Myocyte (in vitro differentiated cells): Measurements from ENCODE around the gene TRIM41. TPM values are rescaled to one million over a fixed set of nuclear protein-coding genes. Genes with fewer than 3 reads are reported as not detected.
A peak's percentile ranks its signal among the peaks of the same experiment; 100 is the strongest.
"Not testable (repeated sequence)": the region's sequence is repeated elsewhere in the genome, so short reads cannot be mapped to it uniquely, and the experiment has no call there.

Experiments used
- DNase-seq: peaks from one replicate; pipeline ENCODE4 v3.0.0-alpha.2; 2012; ENCODE audit warnings: low read depth
- total RNA-seq: library from RNA; depleted of rRNA; stranded (reverse); fragments of >200 nt; gene quantifications from 2 replicates; pipeline ENCODE4 v1.2.3, GENCODE V29; 2014

TRIM41 gene
- total RNA-seq, 1 donor from 2014 or later: 13.8 TPM

DNA sequence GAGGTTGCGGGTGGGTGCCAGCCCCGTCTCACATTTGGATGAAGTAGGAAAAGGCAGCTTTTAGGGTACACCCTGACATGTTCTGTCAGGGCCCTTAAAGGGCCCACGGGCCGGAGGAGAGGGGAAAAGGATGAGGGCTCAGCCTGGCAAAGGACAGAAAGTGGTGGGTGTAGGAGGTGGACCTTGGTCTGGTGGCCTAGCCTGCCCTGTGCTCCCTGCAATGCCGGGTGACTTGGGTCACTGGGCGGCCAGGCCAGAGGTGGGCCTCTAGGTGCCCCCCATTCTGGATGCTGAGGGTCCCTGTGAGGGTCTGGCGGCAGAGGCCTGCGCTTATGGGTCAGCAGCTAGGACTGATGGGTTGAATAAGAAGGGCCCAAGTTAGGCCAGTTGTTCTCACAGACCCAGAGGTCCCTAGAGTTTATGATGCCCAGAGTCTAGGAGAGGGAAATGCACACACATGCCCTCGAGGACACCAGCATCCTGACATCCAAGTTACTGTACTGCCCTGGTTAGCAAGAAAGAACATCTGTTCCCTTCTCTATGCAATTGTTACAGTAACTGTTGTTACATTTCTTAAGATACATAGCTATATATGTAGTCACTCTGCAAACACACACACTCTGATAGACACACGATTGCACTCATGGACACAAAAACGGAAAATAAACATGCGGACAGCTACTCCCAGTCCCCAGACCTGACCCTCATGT is 30.6 kb upstream of the TRIM41 start:
- DNase-seq: no peak

DNA sequence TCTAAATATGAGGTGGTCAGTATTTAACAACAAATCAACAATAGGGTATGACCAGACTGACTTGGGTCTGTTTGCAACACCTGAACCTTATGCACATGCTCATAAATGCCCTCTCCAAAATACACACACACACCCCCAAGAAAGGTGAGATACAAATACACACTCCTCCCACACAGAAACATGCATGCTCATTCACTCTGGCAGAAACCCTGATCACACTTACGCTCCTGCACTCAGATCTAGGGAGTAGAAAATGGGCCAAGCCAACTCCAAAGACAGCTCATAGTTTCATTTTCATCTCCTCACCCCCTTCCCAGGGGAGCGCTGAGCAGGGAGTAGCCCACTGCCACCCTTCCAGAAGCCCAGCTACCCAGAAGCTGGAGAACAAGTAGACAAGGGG is 29.4 kb upstream of the TRIM41 start:
- DNase-seq: no peak

DNA sequence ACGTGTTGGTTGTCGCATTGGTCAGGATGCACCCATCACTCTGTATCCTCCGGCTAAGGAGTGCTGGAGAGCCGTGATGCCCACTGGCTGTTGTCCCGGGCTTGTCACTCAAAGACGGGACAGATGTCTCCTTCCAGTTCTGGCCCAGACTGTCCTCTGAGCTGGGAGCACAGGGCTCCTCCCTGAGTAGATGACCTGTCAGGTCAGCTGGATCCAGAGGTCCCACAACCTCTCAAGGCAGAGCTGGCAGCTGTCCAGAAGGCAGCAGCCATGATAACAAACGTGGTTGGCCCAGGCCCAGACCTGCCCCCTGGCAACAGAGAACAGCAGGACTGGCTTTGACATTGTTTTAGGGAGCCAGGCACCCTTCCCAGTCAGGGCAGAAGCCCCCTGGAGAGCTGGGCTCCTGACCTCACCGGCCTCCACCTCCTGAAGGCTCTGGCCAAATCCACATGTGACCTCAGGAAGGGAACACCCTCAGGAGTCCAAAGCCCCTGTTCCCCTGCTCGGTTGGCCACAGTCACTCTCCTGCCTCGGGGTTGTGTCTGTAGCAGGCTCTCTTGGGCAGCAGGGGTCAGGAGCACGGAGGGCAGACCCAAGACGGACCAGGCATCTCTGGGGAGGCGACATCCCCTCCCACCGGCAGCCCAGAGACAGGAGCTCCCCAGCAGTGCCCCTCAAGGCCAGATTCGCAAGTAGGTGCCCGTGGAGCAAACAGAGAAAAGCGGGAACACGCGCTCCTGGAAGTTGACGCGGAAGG is 28.4 kb upstream of the TRIM41 start:
- no peak for DNase-seq

DNA sequence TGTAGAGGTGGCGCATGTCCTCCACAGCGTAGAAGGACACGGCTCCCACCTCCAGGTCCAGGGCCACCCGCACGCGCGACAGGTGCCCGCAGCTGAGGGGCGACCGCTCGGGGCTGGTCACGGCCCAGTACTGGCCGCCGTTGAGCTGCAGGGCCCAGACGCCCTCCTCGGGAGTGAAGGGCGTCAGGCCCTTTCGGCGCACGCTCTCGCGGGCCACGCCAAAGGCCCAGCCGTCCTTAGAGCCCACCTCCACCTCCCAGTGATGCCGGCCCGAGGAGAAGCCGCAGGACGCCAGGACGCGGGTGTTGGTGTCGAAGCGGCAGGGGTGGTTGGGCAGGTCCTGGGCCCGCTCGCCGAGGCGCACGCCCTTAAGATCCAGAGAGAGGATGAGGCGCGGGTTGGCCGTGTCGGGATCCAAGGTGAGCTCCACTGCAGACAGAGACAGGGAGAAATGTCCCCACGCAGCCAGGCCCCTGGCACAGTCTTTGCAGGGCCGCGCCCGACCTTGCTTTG is 27.8 kb upstream of the TRIM41 start:
- DNase-seq: no peak

DNA sequence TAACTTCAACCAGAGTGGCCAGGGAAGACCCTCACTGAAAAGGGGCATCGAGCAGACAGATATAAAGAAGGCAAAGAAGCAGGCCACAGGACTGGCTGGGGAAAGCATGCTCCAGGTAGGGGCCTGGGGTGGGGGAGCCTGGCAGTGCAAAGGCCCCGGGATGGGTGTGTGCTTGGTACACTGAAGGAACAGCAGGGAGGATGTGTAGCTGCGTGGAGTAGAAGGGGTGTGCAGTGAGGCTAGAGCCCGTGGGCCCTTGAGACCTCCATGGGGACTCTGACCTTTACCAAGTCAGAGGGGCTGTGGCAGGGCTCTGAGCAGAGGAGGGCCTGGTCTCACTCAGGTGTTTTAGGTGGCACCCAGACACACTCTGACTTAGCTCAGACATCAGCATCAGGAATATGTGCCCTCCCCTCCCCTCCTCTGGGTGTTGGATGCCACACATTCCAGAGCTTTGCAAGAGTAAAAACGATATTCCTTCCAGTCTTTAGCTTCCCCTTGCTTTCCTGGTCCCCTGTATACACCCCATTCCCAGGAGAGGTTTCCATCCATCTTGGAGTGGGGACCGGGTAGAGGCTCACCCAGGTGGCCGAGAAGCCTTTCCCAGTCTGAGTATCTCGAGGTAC is 25.6 kb upstream of the TRIM41 start:
- no peak for DNase-seq

DNA sequence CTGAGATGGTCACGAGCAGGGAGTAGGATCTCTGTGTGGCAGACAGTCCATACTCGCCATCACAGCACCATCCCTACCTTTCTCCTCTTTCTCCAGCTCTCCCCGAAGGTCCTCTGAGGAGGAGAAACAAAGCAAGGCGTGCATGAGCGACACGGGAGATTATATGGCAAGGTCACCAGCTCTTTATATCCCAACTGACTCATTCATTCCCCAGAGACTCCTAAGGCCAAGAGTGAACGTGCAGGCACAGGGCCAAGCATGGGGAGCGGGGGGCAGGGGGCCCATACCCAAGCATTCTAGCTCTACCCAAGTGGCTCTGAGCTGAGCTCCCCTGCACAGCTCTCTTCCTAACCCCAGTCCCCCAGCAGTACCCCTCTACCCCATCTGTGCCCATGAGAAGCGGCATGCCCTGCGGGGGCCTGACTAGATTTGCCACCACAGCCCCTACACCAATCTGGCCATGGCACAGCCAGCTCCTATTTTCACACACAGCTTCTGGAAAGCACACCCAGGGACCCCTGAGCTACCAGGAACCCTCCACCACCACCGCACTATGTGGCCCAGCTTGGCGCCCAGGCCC is 24.9 kb upstream of the TRIM41 start:
- DNase-seq: no peak

DNA sequence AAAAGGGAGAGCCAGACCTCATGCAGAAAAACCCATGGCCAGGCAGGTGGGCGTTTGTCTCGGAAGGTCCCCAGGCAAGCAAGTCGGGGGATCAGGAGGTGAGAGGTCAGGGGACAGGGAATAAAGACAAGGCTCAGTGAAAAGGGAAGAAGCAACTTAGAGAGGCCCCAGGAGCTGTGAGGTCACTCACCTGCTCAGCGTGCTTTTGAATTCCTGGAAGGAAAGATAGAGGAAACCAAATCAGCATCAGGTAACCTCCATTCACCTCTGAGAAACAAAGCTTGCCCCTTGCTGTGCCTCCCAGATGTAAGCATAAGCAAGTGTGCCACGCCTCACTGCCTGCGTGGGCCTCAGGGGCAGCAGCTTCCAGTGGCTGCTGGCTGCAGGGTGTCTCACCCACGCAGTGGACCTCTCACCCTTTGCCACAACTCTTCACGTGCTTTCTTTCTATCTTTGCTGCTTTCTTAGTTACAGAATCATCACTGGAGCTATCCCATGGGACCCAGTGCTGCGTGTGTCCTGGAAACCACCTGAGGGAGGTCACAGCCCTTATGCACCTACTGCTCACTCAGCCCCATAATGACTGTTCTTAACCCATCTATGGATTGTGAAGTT is 24.1 kb upstream of the TRIM41 start:
- DNase-seq: no peak

DNA sequence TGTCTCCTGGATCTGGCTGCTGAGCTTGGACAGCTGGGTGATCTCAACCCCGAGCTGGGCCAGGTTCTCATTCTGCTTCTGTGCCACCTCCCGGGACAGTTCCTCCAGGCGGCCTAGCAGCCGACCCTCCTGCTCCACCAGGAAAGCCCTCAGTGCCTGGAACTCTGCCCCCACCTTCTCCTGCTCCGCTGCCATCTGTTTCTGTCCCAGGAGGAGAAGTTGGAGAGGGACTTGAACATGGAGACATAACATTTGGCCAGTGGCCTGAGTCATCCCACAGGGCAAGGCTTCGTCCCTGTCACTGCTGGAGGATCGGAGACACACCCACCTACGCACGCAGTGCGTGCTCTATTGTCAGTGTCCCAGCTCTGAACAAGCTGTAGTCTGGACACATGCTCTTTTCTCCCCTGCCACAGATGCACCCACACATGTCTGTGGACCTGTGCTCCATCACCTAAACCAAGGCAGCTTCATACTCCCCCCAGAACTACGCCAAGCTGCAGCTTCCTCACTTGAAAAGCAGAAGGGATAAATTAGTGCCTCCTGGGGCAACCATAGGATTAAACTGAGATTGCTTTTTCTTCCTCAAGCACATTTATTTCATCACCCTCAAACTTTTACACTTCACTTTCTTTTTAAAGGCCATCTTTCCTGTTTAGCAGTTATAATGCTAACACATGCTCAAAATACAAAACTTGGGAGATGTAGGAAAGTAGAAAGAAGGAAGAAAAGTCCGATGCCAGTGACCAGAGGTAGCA is 23.0 kb upstream of the TRIM41 start:
- DNase-seq: no peak

DNA sequence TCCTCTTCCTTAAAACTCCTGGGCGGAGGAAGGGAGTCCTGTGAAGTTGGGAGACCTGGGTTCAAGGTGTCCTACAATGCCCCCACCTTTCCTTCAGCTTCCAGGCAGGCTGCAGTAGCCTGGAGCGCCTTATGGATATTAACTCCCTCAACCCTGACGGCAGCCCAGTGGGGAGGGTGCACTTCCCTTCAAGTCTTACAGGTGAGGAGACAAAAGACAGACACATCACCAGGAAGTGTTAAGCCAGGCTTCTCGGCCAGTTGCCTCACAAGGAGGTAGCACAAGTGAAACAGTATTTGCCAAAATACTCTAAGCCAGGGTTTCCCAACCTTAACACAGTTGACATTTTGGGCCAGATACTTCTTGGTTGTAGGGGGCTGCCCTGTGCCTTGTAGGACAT is 22.3 kb upstream of the TRIM41 start:
- DNase-seq: no peak

DNA sequence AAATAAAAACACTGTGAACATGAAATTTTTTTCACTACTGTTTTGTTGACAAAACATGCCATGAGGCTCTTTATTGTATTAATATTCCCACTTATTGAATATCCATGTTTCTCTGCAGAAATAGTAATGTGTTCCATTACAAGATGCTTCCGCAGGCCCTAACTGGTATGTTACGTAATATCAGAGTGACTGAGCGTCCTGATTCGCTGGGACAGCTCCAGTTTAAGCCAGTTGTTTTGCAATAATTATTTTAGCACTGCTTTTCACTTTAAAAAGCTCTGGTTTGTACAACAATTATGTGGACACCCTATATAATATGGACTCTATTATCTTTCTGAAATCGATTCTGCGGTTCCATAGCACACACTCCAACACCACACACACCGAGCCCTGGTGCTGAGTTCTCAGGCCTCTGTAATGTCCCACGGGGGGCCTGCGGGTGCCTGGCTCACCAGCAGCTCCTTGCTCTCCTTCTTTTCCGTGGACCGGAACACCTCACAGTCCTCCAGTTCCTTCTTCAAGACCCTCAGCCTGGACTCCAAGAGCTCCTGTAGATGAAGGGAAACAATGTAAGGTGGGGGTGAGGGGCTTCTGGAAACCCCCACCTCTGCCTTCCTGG is 19.9 kb upstream of the TRIM41 start:
- DNase-seq: no peak

DNA sequence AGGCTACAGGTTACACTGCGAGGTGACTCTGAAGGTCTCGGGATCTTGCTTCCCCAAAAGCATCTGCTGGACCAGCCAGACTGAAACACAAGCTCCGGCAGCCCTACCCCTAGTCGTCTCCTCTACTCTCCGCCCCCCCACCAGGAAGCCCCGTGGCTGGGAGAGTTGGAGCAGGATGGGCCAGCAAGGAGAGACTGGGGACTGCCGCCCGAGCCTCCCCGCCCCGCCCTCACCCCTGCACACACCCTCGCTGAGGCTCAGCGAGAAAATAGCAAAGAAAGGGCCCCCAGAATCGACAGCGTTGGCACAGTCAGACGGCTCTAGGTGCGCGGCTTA is 19.3 kb upstream of the TRIM41 start:
- no peak for DNase-seq

DNA sequence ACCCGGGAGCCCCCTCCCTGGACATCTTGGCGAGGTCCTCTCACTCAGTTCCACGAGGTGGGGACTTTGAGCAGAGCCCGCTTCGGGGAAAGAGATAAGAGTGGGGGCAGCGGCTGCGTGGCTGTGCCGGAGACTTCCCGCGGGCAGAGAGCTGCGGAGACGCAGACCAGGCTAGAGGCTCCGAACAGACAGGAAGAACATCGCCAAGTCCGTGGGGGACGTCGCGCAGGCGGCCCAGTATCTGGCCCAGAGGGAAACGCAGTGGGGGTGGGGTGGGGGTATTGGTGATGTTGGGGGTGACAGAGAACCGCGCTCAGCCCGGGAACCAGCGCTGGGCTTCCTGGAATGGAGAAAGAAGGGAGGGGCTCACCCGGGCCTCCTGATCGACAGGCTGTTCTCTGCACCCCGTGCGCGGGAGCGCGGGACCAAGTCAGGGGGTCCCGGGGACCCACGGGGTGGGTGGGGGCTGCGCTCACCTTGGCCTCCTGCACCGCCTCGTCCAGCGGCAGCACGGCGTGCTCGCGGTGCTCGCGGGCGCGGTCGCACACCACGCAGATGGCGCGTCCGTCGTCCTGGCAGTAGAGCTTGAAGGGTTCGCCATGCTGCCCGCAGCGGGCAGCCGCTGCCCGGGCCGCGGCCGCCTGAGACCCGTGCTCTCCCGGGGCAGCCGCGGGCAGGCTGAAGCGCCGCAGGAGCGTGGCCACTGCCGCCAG is 18.8 kb upstream of the TRIM41 start:
- peak; percentile 38 for DNase-seq

DNA sequence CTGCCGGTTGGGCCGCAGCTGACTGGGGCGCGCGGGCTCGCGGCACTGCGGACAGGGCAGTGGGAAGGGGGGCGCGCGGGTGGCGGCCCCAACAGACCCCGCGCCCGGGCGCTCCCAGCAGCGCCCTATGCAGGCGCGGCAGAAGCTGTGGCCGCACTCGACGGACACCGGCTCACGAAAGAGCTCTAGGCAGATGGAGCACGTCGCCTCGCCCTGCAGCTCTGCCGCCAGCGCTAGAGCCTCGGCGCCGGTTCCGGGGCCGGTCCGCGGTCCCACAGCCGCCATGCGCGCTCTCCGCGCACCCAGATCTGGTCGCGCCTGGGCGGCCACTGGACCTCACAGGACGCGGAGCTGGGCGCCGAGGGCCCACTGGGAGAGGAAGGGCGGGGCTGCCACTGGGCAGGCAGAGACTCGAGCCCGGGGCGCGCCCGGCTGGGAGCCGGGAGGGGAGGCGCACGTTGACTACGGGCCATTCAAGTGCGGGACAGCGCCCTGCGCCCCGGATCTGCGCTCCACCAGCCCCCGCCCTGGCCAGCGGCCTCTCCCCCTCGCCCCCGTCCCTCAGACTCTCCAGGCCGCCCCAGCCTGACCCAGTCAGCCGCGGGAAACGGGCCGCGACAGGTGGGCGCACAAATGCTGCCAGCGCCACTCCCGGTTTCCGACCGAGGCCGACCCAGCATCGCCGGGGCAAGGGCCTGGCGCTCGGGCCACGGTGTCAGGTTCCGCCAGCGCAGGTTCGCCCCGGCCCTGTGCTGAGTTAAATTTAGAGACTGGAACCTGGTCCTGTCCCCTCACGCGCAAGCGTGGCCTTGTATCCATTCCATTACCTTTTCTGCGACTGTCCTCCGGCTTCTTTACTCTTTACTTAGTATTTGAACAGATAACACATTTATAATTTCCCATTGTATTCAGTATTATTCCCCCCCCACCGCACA is 18.0 kb upstream of the TRIM41 start, which contains the start of gene TRIM7:
TRIM7 (minus strand) TSS at position 371 of the 935 bp plus-strand sequence; CDS start at position 285, 86 bp downstream.
- peak; percentile 75 for DNase-seq

DNA sequence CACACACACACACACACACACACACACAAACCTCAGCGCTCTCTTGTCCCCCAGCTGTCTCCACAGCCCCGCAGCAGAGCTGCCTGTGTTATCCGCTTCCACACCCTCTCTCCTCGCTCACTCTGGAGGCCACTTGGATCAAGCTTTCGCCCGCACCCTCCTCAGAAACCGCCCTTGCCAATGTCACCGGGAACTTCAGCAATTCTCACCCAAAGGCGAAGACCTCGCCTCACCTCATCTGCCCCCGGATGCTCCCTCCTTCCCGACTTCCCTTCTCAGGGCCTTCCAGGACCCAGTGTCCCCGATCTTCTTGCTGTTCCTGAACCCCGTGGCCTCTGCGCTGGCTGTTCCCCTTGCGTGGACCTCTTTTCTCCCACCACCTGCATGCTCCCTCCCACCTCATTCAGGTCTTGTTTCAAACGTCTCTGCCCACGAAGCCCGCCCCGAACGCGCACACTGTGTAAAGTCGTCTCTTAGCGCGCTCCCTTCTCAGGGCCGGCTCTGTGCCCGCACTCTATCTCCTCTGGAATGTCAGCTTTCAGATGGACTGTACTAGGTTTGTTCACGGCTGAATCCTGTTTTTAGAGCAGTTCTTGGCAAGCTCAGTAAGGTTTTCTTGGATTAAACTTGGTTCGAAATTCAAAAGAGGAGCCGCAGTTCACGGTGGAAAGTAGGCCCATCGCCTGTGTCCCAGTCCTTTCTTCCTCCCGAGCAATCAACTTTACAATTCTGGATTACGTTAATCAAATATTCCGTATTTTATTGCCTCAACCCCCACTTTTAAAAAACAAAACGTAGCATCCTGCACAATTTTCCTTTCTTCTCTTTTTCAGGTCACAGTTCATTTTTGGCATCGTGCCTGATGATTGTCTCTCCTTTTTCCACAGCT is 17.1 kb upstream of the TRIM41 start:
- DNase-seq: no peak

DNA sequence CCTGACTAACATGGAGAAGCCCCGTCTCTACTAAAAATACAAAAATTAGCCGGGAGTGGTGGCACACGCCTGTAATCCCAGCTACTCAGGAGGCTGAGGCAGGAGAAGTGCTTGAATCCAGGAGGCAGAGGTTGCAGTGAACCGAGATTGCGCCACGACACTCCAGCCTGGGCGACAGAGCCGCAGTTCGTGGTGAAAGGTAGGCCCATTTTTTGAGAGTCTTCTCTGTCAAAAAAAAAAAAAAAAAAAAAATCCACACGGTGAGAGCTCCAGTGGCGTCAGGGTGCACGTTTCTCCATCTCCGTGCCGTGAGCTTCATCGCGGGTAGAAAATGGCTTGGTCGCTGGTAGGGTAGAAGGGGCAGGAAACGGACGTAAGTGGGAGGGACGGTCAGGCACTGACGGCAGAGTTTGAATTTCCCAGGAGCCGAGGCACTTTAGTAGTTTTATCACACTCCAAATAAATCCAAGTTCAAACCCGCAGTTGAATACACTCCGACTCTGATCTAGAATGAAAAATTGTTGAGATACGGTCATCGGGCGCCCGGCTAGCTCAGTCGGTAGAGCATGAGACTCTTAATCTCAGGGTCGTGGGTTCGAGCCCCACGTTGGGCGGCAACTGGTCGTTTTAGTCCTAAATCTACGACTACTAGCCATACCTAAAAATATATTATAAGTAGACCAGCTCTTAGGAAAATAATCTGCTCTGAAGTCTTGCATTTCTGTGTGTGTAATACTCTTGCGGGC is 15.7 kb upstream of the TRIM41 start:
- peak; percentile 85 for DNase-seq

DNA sequence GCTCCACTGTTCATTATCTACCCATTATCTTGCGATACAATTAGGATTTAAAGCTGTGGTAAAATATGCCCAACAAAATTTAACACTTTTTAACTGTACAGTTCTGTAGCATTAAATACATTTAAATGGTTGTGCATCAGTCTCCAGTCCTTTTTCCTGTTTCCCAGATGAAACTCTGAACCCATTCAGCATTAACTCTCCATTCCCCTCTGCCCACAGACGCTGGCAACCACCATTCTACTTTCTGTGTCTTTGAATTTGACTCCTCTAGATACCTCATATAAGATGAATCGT is 15.2 kb upstream of the TRIM41 start:
- no peak for DNase-seq

DNA sequence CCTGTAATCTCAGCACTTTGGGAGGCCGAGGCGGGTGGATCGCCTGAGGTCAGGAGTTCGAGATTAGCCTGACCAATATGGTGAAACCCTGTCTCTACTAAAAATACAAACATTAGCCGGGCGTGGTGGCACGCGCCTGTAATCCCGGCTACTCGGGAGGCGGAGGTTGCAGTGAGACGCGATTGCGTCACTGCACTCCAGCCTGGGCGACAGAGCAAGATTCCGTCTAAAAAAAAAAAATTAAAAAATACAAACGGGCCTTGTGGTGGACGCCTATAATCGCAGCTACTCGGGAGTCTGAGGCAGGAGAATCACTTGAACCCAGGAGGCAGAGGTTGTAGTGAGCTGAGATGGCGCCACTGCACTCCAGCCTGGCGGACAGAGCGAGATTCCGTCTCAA is 14.1 kb upstream of the TRIM41 start:
- DNase-seq: not testable (repeated sequence)
